GM10266 (cell line): ENCODE results near the gene WFDC1.

Experiments
- DNase-seq: peaks from one replicate; pipeline ENCODE4 v3.0.0; 2012; ENCODE audit errors: extremely low spot score
- TF ChIP-seq, protein P1 (sequence below): IDR thresholded peaks from 2 replicates; pipeline ENCODE4 v1.5.1; 2012; ENCODE audit warnings: mild to moderate bottlenecking, low read depth; ENCODE audit not compliant: control insufficient read depth, insufficient read depth; ENCODE audit errors: missing control alignments

WFDC1 gene

DNA sequence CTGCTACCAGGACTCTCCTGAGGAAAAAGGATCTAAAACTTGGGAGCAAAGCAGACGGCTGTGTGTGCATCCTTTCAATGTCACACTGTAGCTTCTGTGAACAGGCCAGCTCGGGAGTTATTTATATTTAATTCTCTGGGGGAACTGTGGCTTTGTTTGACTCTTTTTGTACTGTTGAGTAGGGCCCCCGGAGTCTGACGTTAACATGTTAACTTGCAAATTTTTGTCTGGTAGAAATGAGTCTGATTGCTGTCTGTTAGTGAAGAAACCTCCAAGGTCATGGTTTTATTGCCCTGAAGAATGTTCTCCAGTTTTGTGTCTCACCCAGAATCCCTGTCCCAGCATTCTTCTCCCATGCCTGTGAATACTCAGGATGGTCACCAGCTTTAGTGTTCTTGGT lies 40.6 kb upstream of the WFDC1 start:
- TF ChIP-seq, protein P1, sequence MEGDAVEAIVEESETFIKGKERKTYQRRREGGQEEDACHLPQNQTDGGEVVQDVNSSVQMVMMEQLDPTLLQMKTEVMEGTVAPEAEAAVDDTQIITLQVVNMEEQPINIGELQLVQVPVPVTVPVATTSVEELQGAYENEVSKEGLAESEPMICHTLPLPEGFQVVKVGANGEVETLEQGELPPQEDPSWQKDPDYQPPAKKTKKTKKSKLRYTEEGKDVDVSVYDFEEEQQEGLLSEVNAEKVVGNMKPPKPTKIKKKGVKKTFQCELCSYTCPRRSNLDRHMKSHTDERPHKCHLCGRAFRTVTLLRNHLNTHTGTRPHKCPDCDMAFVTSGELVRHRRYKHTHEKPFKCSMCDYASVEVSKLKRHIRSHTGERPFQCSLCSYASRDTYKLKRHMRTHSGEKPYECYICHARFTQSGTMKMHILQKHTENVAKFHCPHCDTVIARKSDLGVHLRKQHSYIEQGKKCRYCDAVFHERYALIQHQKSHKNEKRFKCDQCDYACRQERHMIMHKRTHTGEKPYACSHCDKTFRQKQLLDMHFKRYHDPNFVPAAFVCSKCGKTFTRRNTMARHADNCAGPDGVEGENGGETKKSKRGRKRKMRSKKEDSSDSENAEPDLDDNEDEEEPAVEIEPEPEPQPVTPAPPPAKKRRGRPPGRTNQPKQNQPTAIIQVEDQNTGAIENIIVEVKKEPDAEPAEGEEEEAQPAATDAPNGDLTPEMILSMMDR = no peak
- no peak for DNase-seq

DNA sequence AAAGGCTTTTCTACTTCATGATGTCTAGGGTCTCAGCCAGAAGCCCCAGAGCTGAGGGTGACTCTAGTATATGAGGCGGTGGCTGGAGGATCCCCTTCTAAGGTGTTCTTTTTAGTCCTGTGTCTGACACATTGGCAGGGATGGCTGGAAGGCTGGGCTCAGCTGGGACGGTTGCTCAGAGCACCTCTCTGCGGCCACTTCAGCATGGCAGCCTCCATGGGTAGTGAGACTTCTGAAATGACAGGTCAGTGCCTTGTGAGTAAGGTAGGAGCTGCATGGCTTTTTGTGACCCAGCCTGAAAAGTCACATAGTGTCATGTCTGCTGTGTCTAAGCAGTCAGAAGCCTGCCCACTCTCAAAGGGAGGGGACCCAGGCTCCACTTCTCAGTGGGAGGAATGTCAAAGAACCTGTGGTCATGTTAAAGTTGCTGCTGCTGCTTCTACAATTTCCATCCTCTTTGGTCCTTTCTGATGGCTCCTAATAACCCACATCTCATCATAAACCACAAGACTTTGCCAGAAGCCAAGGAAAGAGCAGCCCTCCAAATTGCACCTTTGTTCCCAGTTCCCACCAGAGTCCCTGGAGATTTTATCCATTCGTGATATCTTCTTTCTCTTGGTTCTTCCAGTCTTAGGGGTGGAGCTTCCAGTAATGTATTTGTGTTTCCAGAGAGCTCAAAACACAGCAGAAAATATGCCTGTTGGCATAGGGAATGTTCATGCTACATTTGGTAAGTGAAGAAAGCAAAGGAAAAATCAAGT lies 39.4 kb upstream of the WFDC1 start:
- no peak for DNase-seq
- TF ChIP-seq, protein P1 = no peak

DNA sequence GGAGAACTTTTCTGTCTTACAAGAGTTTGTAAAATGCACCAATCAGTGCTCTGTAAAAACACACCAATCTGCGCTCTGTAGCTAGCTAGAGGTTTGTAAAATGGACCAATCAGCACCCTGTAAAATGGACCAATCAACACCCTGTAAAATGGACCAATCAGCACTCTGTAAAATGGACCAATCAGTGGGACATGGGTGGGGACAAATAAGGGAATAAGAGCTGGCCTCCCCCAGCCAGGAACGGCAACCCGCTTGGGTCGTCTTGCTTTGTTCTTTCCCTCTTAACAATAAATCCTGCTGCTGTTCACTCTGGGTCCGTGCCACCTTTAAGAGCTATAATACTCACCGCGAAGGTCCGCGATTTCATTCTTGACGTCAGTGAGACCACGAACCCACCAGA lies 36.4 kb upstream of the WFDC1 start:
- TF ChIP-seq, protein P1 = no peak
- no peak for DNase-seq

DNA sequence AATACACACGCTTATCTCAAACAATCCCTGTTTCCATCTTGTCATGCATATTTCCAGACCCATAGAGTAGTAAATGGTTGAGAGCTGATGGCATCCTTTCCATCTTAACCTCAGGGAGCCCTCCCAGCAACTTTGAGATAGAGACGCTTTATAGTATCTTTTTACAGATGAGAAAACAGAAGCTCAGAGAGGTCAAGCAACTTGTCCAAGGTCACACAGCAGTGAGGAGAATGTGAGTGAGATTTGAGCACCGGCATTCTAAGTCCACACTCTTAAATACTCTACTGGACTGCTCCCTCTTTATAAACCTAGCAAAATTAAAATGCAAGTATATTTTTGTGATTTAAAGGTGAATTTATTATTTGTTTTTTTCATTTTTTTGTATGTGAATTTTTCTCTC lies 35.0 kb upstream of the WFDC1 start:
- TF ChIP-seq, protein P1 = no peak
- DNase-seq = no peak

DNA sequence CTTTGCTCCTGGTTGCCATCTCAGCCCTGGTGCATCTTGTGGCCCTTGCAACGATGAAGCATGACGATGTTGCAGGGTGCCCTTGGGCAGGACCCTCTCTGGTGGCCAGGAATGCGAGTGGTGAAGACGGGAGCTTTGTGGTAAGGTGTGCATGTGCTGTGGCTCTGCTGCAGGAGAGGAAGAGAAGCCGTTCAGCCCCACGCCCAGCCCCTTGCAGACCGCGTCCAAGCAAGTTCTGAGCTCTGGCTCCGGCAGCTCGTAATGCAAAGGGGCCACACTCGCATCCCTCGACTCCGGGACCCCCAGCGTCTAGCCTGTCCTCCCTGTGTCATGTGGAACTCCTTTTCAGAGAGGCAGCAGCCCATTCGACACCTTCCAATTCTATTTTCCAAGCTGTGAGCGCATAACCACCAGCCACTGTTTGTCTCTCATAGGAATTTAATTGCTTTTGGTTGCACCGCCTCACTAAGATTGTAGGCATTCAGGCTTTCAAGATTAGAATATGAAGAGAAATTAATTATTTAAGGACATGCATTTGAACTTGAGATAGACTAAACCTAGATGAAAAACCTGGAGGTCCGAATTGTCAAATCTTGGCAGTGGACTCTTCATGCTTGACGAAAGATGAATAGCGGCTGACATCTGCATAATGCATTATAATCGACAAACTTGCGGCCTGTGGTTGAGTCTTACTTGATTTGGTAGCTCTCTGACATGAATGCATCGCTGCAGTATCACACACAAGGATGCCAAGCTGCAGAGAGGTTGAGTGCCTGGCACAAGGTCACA lies 33.7 kb upstream of the WFDC1 start:
- TF ChIP-seq, protein P1 = no peak
- no peak for DNase-seq

DNA sequence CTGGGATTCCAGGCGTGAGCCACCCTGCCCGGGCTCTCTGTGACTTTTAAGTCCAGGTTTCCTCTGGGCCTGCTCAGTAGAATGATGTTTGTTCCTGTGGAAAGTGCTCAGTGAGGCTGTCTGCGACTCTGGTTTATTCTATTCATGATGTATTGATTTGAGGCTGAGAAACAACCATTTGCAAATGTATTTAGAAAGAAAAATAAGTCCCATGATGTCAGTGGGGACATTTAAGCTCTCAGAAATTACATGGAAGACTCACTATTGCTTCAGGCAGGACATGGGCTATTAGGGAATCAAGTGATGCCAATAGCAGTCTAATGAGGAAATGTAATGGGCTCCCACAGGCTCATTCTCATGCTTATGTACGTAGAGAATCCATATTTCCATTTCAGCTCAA lies 32.6 kb upstream of the WFDC1 start:
- TF ChIP-seq, protein P1 = no peak
- DNase-seq = no peak

DNA sequence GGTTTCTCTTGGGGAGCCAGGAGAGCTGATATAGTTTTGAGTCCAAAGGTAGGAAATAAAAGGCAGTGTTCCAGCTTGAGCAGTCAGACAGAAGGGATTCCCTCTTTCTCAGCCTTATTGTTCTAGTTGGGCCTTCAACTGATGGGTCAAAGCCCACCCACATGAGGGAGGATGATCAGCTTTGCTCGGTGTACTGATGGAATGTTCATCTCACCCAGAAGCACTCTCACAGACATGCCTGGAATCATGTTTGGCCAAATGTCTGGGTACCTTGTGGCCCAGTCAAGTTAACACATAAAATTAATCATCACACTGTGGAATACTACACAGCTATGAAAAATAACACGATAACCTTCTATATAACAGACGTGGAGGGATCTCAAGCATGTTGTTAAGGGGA lies 31.7 kb upstream of the WFDC1 start:
- no peak for DNase-seq
- TF ChIP-seq, protein P1 = no peak
